ENCODE data around the gene AK1.
A peak's percentile ranks its signal among the peaks of the same experiment; 100 is the strongest.

The AK1 gene

DNA sequence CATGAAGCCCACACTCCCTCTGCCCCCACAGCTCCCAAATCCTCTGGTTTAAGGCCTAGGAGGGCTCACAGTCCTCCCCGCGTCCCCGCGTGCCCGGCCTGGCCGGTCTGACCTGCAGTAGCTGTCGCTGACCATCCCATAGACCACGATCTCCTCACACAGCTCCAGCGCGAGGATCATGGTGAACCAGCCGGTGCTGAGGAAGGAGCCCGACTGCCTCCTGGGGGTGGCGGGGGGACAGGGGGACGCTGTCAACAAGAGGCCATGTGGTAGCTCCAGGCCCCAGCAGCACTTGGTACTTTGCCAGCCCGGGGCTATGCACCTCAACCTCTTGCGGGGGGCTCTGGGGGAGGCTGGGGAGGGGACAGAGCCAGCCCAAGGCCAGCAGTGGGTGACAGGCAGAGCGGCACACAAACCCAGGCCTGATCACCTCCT, 32.4 kb upstream of the AK1 start:
- no peak for DNase-seq (ENCODE audit: insufficient read length, low spot score)
- no peak for FAIRE-seq

DNA sequence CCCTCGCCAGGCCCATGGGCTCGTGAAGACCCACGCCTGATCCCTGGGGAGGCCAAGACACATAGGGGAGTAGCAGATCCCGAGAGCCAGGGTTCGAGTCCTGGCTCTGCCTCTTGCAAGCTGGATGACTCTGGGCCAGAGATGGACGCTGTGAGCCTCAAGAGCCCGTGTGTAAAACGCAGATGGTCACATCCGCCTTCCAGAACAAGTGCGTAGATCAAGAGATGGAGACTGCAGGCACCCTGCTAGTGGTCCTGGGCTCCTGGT, 31.1 kb upstream of the AK1 start:
- no peak for DNase-seq (ENCODE audit: insufficient read length, low spot score)
- no peak for FAIRE-seq

DNA sequence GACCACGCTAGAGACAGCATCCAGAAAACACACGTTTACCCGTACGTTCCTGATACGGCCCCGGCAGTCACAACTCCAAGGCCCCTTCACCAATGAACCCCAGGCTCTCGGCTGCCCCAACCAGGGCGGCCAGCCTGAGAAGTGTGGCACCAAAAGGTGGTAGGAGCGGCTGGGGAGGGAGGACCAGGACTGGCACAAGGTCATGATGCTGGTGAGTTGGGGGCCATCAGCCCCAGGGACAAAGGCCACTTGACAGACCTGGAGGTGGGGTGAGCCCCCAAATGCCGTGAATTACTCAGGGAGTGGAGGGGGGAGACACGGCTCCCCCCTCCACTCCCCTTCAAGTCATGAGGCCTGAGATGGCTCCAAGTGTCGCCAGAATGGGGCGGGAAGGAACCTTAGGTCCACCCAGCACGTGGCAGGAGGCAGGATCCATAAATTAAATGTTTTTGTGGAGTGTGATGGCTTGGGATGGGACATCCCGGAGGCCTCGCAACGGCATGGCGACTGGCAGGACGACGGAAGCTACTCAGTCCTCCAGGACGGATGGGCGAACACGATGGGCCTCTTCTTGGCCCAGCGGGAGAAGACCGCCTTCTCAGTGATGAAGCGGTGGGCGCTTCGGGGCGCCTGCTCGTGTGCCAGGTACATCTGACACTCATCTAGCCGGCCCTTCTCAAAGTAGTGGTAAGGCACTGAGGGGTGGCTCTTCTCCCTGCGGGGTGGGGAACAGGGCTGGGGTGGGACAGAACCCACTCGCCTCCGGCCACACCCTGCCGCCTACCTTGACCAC, 30.6 kb upstream of the AK1 start:
- FAIRE-seq (no peak), DNase-seq (ENCODE audit: insufficient read length, low spot score) (no peak)

DNA sequence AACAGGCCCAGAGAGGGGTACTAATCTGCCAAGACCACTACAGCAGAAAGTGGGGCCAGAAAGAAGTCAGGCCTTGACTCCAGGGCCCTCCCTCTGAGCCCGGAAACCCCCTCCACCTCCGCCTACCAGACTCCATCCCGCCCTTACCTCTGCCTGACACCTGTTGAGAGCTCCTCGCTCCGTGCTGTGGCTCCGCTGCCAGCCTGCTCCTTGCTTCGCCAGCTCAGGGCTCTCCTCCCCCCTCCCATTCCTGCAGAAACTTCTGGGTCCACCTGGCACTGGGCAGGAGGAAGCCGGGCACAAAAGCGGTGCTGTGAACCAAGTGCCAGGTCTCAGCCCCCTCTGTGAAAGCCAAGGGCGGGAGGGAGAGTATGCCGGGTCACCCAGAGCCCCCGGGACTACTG, 28.3 kb upstream of the AK1 start:
- peak; percentile 87 for FAIRE-seq
- no peak for DNase-seq (ENCODE audit: insufficient read length, low spot score)

DNA sequence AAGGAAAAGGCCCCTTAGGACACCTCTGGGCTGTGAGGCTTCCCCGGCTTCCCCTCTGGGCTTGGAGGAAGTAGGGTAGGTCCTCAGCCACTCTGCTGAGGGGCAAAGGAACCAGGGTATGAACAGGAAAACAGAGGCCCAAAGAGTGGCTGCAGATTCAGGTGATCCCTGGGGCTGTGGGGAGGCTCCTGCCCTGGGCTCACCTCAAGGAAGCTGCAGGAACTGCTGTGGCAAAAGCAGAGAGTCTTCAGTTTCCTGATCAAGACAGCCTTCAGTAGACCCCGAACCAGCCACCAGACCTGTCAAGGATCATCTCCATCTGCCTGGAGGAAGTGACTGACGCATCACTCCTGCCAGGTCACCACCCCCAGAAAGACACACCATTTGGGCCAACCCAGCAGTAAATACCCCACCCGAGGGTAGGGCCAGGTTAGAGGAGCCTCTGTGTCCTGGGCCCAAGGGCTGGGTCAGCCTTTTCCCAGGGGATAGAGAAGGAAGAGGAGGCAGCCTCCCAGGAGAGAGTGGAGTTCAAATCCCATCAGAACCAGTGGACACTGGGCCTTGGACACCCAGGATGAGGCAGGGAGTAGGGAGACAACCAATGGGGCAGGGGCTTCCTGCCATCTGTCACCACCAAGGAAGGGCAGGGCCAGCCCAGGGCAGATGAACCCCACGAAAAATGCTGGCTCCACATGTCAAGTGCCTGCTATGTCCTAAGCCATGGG, 27.7 kb upstream of the AK1 start:
- FAIRE-seq: peak; percentile 82

DNA sequence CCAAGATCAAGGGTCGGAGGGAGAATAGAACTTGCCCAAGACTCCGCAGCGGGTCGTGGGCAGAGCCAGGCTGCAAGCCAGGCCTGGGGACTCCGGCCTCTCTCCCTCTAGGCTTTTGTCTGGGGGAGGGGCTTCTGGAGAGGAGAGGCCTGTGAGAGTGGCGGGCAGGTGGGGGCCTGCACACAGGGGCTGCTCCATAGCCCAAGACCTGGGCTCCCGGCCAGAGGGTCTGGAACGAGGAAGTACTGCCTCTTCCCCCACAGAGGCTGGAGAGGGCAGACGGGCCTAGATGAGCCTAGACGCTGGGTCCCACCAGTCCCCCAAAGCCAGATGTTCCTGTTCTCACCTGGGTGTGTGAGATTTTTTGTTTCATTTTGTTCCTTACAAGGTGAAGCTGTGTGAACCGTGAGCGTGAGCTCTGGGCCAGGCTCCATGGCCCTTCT, 27.1 kb upstream of the AK1 start:
- peak; percentile 65 for FAIRE-seq
- DNase-seq (ENCODE audit: insufficient read length, low spot score): no peak

More for the DNA sequence above, 27.7 kb upstream of the AK1 start:
- DNase-seq (ENCODE audit: insufficient read length, low spot score): no peak

DNA sequence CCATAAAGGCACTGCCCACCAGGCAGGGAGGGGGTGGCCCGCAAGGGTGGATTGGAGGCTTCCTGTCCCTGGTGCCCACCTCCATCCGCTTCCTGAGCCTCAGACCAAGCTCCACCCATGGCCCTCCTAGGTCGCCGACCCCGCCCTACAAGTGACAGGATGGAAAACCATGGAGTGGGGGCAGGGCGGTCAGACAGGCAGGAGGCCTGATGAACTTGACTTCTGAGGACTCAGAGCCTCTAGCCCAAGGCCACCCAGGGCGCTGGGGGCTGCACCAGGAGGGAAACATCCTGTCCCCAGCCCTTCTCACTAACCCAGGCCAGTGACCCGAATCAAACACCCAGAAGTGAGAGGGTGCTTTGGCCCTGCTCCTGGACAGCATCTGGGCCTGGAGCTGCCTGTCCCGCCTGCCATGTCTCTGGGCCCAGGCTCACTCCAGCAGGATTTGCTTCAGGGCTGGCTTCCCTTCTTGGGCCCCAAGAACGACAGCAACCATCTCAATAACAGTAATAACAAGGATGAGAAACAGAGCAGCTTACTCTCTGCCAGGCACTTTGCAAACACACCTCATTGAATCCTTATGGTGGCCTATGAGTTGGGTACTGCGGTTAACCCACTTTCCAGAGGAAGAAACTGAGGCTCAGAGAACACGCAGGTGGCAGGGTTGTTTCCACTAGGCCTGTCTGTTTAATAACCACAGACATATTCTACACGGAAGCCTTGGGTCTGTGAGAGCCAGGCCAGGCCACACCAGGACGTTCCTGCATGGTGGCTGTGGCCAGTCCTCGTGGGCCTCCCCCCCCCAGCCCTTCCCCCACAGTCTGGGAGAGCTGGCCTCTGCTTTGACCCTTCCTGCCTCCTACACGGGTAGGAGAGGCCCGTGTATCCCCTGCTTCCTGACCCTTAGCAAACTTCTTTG, 26.3 kb upstream of the AK1 start:
- peak; percentile 60 for DNase-seq (ENCODE audit: insufficient read length, low spot score)
- peak; percentile 82 for FAIRE-seq

DNA sequence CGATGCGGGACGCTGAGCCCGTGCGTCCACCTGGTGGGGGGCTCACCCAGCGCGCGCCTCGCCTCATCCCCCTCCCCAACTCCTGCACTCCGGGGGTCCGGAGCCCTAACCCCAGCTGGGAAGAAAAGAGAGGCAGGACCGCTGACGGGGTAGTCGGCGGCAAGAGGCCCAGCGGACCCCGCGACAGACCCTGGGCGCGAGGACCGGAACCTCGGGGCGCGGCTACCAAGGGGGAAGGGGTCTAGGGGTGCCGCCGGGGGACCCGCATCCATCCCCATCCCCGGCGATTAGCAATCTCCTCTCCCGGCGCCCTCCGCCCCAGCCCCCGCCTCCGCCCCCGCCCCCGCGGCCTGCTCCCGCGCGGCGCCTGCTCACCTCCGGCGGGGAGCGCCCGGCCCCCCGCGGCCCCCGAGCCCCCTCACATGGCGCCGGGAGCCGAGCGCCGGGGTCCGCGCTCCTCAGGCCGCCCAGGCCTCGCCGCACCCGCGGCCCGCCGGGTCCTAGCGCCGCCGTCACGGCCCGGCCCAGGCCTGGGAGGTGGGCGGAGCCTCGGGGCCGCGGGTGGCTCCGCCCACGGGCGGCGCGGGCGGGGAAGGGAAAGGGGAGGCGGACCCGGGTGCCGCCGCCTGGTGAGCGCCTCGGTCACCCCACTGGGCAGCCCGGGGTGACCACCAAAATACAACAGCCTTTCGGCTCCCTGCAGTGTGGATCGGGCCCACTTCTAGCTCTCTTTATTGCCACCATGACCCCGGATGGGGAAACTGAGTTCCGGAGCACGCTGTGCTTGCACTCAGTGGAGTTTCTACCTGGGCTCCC, 21.9 kb upstream of the AK1 start, which contains the start of gene ST6GALNAC6:
Gene ST6GALNAC6 (minus strand): TSS at position 476 of the 816 bp plus-strand sequence. CDS start 1,622 bp downstream, outside the sequence.
- DNase-seq (ENCODE audit: insufficient read length, low spot score) (peak; percentile 93), FAIRE-seq (no peak)

DNA sequence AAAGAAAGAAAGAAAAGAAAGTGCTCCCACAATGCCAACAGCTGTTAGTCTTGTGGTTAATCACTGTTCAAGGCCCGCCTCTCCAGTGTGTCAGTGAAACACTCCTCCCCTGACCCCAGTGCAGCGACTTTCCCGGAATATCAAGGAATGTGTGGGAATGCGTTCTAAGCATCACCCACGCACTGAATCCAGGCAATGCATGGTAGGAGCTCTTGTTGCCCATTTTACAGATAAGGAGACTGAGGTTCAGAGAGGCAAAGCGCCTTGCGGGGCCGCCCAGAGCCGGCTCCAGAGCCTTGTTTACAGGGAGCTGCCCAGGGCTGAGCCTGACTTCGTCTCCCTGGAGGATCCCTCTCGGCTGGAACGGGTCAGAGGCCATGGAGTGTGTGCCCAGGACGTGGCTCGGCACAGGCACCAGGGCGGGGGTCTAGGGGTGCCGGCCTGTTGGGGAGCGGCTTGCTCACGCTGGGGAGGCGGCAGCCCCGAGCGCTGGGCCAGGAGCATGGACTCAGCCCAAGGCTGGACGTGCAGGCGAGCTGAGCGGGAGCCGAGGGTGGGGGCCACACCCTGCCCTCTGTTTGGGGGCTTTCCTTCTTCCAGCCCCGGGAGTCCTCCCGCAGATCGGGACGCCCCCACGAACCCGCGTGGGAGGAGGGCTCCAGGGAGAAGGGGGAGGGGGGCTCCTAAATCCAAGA, 21.1 kb upstream of the AK1 start:
- FAIRE-seq (no peak), DNase-seq (ENCODE audit: insufficient read length, low spot score) (no peak)

DNA sequence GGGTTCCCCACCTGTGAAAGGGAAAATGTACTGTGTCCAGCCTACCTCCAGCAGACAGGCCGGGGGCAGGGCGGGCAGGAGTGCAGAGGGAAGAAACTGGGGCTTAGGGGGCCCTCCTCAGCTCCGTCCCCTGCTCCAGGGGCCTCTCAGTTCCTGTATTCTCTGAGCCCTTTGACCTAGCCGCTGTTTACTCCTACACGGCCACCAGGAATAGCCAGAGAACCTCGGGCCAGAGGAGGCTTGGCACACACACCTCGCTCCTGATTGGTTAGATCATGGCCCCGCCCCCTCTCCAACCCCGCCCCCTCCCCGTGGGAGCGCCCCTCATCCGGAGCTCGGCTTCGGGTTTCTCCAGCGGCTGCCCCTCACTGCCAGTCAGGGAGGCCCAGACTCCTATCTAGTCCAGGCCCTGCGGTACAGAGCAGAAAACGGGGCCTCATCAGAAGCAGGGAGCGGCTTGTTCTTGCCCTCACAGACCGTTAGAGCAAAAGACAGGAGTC, 19.8 kb upstream of the AK1 start:
- DNase-seq (ENCODE audit: insufficient read length, low spot score) (peak; percentile 56), FAIRE-seq (no peak)

DNA sequence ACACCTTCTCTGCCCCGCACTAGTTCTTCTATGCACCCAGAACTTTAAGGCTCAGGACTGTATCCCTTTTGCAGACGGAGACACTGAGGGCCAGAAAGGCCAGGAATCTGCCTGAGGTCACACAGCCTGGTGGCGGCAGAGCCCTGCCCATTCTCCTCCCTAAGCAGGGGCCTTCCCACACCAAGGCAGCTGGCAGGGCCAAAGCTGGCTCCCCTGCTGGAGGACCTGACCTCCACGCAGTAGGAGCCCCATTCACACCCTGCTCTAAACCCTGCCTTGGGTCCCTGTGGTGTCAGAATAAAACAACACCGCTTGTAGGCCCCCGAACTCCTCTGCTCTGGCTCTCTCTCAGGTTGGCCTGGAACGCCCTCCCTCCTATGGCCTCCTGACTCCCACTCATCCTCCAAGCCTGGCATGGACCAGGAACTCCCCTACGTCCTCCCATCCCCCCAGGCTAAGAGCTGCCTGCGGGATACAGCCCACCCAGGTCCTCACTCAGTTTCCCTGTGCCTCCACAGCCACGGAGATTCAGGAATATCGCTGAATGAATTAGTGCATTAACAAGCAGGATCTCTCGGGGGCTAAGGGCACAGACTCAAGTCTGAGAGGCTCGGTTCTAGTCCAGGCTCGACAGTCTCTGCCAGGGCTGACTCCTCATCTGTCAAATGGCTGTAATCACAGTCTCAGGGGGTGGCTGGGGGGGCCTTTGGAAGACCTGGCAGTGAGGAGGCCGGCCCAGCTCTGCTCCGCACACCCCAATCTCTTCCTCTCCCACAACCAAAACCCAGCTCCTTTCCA, 19.1 kb upstream of the AK1 start:
- FAIRE-seq (no peak), DNase-seq (ENCODE audit: insufficient read length, low spot score) (no peak)

DNA sequence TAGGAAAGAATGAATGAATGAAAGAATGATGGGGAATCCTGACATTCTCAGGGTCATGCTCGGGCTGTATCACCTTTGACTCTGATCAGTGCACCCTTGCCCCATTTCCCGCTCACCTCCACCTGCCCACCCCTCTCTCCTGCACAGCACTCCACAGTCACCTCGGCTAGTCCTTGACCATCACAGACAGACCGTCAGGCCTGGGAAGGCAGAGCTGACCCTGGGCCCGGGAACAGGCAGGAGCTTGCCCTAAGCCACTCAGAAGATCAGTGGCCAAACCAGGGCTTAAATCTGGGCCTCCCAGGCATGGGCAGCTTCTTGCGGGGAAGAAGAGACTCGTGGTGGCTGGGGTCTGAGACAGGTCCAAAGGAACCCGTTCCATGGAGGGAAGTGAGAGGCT, 18.3 kb upstream of the AK1 start:
- no peak for DNase-seq (ENCODE audit: insufficient read length, low spot score)
- FAIRE-seq: no peak

DNA sequence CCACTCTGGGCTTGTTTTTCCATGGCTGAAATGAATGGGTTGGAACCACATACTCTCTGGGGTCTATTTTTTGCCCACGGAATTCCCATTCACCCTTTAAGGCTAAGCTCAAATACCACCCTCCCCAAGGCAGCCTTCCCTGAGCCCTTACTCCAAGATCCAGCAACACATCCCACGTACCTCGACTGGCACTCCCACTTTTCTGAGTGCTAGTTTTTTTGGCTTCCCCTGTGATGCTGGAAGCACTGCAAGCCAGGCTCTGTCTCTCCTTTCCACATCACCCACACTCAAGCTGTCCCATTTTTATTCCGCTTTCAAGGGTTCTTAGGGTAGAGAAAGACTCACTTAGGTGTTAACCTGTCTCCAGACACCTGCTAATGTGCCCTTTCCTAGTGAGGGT, 15.9 kb upstream of the AK1 start:
- FAIRE-seq (no peak), DNase-seq (ENCODE audit: insufficient read length, low spot score) (no peak)

DNA sequence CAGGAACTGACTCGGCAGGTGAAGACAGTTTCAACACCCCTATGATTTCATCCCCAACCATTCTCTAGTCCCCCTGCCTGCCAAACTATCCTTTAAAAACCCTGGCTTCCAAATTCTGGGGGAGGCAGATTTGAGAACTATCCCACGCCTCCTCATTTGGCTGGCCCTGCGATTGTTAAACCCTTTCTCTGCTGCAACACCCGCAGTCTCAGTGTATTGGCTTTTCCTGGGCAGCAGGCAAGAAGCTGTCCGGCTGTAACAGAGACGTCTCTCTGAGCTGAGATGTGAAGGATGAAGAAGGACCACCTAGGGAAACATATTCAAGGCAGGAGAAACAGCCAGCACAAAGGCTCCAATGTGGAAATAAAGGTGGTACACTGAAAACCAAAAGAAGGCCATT, 15.4 kb upstream of the AK1 start:
- no peak for DNase-seq (ENCODE audit: insufficient read length, low spot score)

DNA sequence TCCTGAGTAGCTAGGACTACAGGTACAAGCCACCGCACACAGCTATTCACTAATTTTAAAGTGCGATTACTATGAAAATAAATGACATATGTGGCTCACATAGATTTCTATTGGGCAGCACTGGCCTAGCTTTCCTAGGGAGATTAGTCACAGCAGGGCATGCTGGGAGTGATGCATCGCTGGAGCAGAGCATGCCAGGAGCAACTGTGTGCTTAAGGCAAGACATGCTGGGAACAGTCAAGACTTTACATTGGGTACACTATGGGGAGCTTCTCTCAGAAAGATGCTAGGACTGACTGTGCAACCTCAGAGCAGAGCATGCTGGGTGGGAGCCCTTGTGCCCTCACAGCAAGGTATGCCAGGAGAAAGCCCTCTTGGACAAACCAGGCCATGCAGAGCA, 12.6 kb upstream of the AK1 start:
- DNase-seq (ENCODE audit: insufficient read length, low spot score) (no peak), FAIRE-seq (no peak)

More for the DNA sequence above, 15.4 kb upstream of the AK1 start:
- no peak for FAIRE-seq

DNA sequence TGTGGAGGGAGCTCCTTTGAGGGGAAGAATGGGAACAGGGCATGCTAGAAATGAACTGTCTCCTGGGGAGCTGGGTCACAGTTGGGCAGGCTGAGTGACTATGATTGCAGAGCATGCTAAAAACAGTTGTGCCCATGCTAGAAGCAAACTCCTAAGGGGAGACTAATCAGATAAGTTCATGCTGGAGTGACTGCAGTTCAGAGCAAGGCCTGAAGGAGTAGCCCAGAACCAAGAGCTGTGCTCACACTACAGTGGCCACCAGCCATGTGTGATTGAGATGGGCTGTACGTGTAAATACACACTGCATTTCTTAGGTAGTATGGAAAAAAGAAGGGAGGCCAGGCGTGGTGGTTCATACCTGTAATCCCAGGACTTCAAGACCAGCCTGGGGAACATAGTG, 10.3 kb upstream of the AK1 start:
- FAIRE-seq: no peak
- DNase-seq (ENCODE audit: insufficient read length, low spot score): no peak

DNA sequence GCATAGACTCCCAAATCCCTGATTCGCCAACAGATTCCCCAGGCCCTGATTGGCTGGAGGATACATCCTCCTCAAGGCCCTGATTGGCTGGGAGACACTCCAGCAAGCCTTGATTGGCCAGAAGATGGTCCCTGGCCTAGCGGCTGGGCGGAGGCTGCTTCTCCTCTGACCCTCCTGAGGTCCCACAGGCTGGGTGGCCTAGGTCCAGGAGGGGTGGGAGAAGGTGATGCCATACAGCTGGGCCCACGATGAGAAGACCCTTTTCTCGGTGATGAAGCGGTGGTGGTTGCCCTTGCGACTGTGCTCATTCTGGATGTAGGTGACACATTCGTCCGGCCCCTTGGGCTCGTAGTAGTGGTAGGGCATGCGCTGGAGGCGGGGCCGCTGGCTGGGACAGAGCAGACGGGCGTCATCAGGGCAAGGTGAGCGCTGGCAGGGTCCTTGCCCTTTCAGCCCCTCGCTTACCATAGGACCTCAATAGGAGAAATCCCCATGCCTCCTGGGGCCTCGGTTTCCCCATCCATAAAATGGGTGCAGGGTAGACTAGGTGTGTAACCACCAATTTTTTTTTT, 9.0 kb upstream of the AK1 start:
- FAIRE-seq (no peak), DNase-seq (ENCODE audit: insufficient read length, low spot score) (no peak)

DNA sequence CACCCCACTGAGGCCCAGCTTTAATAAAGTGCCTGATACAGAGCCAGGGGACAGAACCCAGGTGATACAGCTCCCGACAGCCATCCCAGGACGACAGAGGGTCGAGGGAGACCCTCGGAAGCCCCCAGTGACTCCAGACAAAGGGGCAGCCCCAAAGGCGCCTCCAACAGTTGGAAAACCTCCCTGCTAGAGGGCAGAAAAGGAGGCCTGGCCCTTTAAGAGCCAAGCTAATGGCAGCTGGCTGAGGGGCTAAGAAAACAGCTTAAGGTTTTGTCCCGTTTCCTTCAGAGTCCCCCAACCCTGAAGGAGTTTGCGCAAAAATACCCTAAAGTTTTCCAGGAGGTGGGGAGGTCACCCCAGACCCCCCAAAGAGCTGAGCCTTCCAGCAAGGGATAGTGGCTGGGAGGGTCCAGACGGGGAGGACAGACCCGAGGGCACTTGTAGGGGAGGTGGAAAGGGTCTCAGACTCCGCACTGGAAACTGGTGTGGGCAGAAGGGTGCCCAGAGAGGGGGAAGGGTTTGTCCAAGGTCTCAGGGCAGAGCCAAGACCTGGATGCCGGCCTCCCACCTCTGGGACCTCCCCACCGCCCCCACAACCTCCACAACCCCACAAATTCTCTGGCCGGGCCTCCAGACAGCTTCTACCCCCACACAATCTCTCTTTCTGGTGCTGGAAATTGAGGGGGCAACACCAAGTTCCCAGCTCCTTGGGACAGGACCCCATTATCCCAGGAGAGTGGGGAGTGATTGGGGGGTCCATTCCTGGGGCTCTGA, 8.2 kb upstream of the AK1 start:
- FAIRE-seq (no peak), DNase-seq (ENCODE audit: insufficient read length, low spot score) (no peak)
